ENCODE measurements around the gene DGKI.

The DGKI gene

GRCh38 chr7:137685433-137686164 is 161.2 kb downstream of the DGKI start:
- no peak for DNase-seq (ENCODE audit: low read depth)

DNA sequence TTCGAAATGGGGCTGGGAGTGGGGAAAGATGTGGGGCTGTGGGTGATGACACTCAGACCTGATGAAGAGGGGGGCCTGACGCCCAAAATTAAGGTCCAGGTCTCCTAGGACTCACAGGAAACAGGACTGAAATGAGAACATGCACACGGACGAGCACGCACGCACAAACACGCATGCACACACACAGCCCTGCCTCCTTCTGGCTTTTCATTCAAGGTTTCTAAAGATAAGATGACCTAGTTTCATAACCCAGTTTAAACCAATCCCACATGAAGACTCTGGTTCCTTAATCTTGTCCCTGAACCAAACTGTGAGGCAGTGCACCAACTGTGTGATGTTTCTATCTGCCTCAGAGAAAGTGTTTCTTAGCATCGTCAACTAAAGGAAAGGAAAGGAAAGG is 162.0 kb downstream of the DGKI start:
- DNase-seq (ENCODE audit: low read depth), result no peak

GRCh38 chr7:137684316-137684715 is 162.5 kb downstream of the DGKI start:
- DNase-seq (ENCODE audit: low read depth), result no peak

DNA sequence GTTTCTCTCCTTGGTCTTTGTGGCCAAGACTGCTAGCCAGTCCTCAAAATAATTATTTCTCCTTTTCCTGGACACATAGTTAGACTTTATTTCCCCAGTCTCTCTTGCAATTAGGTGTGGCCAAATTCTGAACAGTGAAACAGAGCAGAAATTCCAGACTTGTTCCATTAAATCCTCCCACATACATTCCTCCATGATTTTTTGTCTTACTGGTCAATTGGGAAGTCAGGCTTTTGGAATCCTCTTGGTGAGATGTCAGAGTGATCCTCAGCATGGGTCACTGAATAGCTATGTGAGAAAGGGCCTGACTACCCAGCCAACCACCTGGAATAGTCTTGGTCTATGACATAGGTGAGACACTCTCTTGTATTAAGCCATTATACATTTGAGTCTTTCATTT is 164.2 kb downstream of the DGKI start:
- no peak for DNase-seq (ENCODE audit: low read depth)

- no peak for DNase-seq (ENCODE audit: low read depth)
These were observed 164.9 kb downstream of the DGKI start for GRCh38 chr7:137681657-137682562.

DNA sequence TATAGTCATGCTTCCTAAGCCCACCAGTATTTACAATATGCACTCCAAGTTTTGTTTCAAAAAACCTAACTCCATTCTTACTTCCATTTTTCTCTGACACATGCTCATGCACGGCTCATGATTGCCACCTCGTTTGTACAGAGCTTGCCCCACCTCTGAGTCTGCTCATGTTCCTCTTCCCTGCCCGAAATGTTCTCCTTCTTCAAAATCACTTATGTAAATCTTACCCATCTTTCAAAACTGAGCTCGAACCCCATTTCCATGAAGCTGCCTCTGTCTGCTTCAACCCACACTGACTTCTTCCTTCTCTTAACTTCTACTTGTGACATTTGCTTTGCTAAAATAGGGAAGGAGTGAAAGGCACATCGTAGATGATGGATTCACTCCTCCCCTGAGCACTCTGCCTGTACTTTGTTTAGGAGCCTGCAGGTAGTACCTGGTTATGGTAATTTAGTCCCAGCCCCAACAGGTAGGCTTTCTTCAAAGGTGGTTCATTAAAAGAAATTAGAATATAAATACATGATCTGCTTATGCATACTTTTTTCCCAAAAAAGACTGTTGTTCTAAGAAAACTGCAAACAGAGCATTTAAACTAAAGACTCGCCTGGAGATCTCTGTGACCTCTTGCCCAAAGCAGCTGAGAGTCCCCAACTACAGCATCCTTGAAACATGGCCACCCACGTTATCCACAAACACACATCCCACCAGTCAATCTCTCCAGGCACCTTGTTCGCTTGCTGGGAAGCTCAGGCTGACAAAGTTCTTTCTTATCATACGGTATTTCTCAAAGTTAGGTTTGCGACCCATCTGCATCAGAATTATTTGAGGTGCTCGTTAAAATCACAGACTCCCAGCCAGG is 172.0 kb downstream of the DGKI start:
- DNase-seq (ENCODE audit: low read depth), result no peak

DNA sequence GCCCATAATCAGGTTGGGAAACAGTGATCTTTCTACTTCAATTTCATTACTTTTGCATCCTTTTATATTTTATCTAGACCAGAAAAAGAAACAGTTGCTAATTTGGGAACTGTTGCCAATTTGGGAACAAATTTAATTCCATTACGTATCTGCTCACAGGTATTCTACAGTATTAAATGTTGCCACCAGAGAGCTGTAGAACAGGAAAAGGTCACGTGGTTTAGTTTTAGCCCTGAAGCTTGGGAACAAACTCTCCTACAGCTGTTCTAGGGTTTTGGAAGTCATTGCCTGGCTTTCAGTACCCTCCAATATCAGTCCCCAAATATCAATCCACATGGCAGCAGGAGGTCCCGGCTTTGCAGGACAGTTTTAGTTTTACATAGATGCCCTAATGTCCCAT is 172.7 kb downstream of the DGKI start:
- DNase-seq (ENCODE audit: low read depth), result no peak

DNA sequence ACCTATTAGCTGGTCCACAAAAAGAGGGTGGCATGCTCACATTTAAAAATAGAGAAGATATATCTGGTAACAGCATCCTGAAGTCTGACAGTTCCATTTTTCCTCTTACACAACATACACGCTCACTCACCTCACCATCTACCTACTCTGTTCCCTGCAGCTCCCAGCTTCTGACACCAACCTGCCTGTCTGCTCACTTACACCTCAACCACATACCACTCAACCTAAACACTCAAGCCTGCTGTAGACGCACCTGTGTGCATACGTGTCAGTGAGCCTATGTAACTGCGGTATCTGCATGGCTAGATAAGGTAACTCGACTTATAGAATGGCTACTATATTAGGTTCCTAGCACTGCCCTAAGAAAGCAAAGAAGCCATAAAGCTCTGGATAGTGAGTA is 174.9 kb downstream of the DGKI start:
- no peak for DNase-seq (ENCODE audit: low read depth)

DNA sequence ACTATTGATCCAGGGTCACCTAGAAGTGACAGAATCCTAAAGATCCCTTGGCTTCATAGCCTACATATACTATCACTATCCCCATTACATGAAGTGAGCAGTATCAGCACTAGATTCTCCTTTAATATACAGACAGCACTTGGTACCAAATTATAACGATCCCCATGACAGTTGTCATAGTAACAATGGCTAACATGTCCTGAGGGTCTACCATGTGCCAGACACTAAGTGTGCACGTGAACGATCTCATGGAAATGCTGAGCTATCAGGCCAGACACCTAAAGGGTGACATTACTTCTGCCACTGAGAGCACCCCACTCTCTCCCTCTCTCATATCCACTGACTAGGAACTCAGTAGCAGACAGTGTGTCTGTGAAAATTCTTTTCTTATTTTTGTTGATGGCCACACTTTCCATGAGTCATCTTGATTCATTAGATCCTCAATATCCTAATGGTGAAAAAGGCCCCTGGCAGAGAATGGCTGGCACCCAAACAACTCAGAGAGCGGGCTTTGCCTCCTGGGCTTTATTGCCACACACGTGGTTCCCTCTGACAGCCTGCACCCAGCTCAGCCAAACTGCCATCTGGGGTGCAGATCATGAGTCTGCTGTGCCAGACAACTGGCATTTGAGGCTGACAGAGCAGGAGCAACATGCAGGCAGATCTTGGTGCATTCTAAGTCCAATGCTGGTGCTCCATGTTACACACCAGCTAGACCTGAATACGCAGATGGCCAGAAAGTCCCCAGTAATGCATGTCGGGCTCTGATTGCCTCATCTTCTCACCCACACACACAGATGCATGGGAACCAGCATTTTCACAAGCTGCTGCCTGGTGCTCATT is 176.3 kb downstream of the DGKI start:
- DNase-seq (ENCODE audit: low read depth), result no peak

DNA sequence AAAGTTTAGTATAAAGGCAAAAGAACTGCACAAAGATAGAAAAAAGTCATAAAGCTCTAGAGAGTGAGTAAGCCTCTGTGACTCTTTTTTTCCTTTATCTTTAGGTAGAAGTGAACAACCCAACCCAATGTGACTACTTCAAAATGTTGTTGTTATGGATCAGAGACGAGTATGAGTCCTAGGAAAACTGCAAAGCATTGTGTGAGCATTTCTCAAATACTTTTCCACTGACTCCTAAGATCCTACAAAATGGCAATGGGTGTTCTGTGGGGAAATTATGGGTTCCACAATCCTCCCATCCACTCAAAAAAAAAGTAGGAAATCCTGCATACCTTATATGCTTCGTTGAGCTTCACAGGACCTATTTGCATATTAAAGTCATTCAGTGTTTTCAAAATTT is 177.1 kb downstream of the DGKI start:
- DNase-seq (ENCODE audit: low read depth), result no peak

GRCh38 chr7:137668404-137668803 is 178.4 kb downstream of the DGKI start:
- DNase-seq (ENCODE audit: low read depth), result no peak

DNA sequence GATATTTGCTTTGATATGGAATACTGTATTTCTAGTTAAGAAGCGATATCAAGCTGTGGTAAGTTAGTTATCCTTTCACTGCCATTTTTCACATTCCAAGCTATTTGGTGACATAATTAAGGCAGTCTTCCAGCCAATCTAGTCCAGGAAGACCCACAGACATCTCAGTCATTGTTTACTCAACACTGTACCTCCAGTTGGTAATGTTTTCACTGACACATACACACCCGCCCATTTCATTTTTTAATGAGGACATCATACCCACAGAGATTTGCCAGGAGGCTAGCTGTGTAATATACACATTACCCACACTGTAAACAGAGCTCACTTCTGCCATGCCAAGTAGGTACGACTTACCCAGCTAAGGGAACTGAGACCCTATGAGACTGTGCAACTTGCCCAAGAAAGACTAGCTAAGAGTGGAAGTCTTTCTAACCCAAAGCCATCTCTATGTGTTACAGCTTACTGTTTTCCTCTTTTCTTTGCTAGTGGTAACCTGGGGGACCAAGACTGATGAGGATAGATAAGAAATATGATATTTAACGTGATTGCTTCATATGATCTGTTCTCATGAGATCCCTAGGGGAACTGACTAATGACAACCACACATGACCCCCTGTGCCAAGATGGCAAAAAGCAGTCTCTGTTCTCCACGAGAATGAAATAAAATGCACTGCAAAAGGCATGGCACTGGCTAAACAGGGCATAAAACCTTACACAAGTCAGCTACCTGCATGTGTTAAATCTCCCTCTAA is 179.0 kb downstream of the DGKI start:
- DNase-seq (ENCODE audit: low read depth), result no peak

DNA sequence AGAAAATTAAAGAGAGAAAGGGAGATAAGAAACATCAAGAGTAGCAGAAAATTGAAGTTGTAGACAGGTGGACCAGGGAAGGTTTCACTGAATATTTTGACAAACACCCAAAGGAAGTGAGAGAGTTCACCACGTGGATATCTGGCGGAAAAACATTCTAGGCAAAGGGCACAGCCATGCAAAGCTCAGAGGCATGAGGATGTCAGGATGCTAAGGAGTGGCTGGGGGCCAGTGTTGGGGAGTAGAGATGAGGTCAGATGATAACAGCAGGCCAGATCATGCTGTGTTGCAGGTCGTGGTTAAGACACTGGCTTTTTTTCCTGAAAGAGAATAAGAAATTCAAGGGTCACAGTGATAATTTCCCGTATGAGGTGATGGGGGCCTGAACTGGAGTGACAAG is 181.9 kb downstream of the DGKI start:
- no peak for DNase-seq (ENCODE audit: low read depth)

GRCh38 chr7:137661634-137662033 is 185.1 kb downstream of the DGKI start:
- no peak for DNase-seq (ENCODE audit: low read depth)

- DNase-seq (ENCODE audit: low read depth), result no peak
These were observed 188.4 kb downstream of the DGKI start for GRCh38 chr7:137658190-137658900.

DNA sequence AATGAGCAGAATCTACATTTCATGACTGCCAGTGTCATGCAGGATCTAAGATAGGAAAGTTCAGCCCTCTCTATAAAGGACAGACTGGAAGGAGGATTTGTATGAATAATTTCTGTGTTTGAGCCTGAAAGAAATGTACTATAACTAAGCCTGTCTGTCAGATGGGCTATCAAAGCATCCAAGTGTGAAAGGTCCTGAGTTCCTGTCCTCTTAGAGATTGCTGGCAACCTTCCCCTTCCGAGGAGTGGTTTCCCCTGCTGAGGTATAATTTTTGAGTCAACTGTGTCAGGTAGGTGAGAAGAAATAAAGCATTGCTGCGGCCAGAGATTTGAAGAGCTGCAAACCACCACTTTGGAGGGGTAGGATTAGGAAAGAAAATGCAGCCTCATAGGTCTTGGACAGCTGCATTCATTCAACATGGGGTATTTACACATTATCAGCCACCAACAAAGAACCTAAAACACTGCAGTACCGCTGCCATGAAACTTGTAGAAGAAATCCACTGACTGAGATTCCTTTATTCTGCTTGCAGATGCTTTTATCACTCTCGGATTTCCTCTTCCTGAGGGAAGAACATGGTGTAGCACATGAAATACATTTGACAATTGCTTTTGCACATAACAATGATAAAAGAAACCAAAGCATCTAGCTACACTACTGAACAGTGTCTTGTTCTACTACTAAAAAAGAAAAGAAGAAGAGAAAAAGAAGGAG is 189.1 kb downstream of the DGKI start:
- no peak for DNase-seq (ENCODE audit: low read depth)

- no peak for DNase-seq (ENCODE audit: low read depth)
These were observed 189.9 kb downstream of the DGKI start for GRCh38 chr7:137656850-137657232.

DNA sequence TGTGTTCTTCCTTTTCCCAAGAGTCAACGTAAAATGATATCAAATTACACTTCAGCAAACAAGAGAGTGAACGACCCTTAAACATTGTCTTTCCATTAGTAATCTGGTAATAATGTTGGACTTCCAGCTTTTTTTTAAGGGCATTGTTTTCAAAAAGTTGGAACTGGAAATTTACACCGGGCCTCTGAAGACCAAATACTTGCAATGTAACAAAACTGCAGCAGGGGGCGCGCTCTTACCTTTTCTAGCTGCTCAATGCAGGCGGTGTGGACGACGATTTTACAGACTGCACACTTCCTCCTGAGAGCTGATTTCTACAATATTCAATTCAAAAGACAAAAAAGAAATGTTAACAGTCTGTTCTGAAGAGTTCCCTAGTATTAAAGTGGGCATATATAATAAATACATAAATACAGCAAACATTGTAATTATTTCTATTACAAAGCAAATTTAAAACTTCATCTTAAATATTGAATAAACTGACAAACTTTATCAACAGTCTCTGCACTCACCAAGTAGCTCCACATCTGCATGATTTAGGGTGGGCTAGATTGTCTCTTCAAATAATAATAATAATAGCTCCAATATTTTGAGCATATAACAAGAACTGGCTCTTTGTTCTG is 190.4 kb downstream of the DGKI start:
- peak; percentile 60 for DNase-seq (ENCODE audit: low read depth)

DNA sequence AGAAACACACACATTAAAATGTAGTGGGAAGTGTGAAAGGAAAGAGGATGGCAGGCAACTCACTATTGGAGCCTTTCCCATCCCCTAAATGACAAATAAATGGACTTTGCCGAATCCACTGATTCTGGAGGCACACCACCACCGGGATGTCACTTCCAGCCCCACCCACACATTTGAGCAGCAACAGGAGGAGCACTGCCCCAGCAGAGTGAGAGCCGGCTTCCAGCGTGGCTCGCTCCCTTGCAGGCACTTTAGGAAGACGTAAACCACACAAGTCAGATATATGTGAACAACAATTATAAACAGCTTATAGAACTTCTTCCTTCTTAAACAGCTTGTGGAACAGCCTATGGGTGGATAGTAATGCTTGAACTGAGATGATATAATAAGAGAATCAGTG is 191.0 kb downstream of the DGKI start:
- no peak for DNase-seq (ENCODE audit: low read depth)

Data from activated T-cell treated with anti-CD3 and anti-CD28 coated beads for 48 hours (primary cell).